Esophagus squamous epithelium (tissue), 5 donors: ENCODE data around the gene LXN. TPM values are rescaled to one million over a fixed set of nuclear protein-coding genes. Genes with fewer than 3 reads are reported as not detected.
A peak's percentile ranks its signal among the peaks of the same experiment; 100 is the strongest.

Experiments used
- DNase-seq: peaks from one replicate; lab custom pipeline; 2025; lab: John Stamatoyannopoulos, UW
- H3K27ac ChIP-seq, 4 donors: fragments of 200-600 bp; sonication (generic); one replicate each; pipeline ENCODE4 v1.5.1; 2016 to 2019; ENCODE audit warnings: mild to moderate bottlenecking in 1 of 4
- H3K27me3 ChIP-seq, 4 donors: fragments of 200-600 bp; sonication (generic); 1 replicate in 3 of 4; 2 replicates in 1 of 4; pipeline versions ENCODE4 v1.5.1 to v1.6.0; 2017 to 2021; ENCODE audit warnings: antibody characterized with exemption in 1 of 4
- H3K36me3 ChIP-seq, 3 donors: fragments of 200-600 bp; sonication (generic); one replicate each; pipeline ENCODE4 v1.5.1; 2016 to 2019
- H3K4me1 ChIP-seq, 3 donors: fragments of 200-600 bp; sonication (generic); one replicate each; pipeline ENCODE4 v1.5.1; 2017 to 2019
- H3K4me3 ChIP-seq, 4 donors: fragments of 200-600 bp; sonication (generic); 1 replicate in 3 of 4; 2 replicates in 1 of 4; pipeline ENCODE4 v1.5.1; 2016 to 2019; ENCODE audit warnings: mild to moderate bottlenecking in 2 of 4, moderate library complexity in 1 of 4
- H3K9me3 ChIP-seq, 3 donors: fragments of 200-600 bp; sonication (generic); one replicate each; pipeline ENCODE4 v1.5.1; 2016 to 2019
- POLR2A ChIP-seq, 4 donors: fragments of 450-650 bp; IDR thresholded peaks; one replicate each; pipeline ENCODE4 v1.6.1; 2017; ENCODE audit warnings: antibody characterized with exemption in 4 of 4, mild to moderate bottlenecking in 4 of 4, moderate library complexity in 3 of 4
- WGBS, 2 donors: methylation state at CpG; one replicate each; pipeline ENCODE4 v1.1.5; 2018; 5-methylcytosine and 5-hydroxymethylcytosine counted together
- intact Hi-C: fragments of 100-400 bp; cut with DNase I; formaldehyde crosslinking; loops from one replicate; pipeline ENCODE4 v1.15.0; 2022
- total RNA-seq, 4 donors: library from RNA; depleted of rRNA; stranded (reverse); fragments of >200 nt; gene quantifications; one replicate each; pipeline ENCODE4 v1.1.0, GENCODE V29; 2016
- TF ChIP-seq, protein P1 (sequence below), 6 experiments: fragments of 450-650 bp in 4 of 6; fragments of 200-600 bp in 2 of 6; sonication (generic) in 2 of 6; IDR thresholded peaks; one replicate each; pipeline ENCODE4 v1.5.1; 2016 to 2019; ENCODE audit warnings: antibody characterized with exemption in 6 of 6, mild to moderate bottlenecking in 4 of 6, moderate library complexity in 4 of 6
- donor health status: DM: yes; HTN: yes; CAD: no.

LXN gene
- total RNA-seq, 4 donors from 2014 or later: 4.7 to 11.1 (median 9.6) TPM

DNA sequence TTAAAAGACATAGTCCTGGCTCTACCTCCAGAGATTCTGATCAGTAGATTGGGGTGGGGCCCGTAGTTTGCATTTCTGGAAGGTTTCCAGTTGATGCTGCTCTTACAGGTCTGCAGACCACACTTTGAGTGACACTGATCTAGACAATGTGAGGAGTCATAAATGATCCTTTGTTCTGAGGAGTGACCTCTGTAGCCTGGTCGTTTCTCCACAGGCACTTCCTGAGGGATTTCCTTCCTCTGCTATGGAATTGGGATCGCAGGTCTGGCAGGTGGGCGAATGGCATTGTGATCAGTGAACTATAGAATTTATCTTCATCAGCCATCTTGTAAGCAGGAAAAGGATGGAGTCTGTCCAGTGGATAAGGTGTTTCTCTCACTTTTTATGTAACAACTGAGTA lies 22.7 kb downstream of the LXN start:
- Histone ChIP-seq H3K36me3 (peaks cover 0 to 89% (median 5%) of the 10 kb centered on the region in 3 donors), H3K27ac (no peak overlapping the region), H3K27me3 (no peaks in the 10 kb centered on the region), H3K4me1 (peaks cover 0 to 22% (median 7%) of the 10 kb centered on the region in 3 donors), H3K4me3 (no peak overlapping the region), H3K9me3 (no peaks in the 10 kb centered on the region)
- 36 to 62% methylated on average over 4 of the region's 4 CpGs for WGBS, 2 donors
- intact Hi-C loops: no loop called here
- DNase-seq: no peak
- no peak for TF ChIP-seq POLR2A (IDR thresholded peaks at IDR 0.05)
- TF ChIP-seq, protein P1, sequence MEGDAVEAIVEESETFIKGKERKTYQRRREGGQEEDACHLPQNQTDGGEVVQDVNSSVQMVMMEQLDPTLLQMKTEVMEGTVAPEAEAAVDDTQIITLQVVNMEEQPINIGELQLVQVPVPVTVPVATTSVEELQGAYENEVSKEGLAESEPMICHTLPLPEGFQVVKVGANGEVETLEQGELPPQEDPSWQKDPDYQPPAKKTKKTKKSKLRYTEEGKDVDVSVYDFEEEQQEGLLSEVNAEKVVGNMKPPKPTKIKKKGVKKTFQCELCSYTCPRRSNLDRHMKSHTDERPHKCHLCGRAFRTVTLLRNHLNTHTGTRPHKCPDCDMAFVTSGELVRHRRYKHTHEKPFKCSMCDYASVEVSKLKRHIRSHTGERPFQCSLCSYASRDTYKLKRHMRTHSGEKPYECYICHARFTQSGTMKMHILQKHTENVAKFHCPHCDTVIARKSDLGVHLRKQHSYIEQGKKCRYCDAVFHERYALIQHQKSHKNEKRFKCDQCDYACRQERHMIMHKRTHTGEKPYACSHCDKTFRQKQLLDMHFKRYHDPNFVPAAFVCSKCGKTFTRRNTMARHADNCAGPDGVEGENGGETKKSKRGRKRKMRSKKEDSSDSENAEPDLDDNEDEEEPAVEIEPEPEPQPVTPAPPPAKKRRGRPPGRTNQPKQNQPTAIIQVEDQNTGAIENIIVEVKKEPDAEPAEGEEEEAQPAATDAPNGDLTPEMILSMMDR (IDR thresholded peaks at IDR 0.05): no peak

DNA sequence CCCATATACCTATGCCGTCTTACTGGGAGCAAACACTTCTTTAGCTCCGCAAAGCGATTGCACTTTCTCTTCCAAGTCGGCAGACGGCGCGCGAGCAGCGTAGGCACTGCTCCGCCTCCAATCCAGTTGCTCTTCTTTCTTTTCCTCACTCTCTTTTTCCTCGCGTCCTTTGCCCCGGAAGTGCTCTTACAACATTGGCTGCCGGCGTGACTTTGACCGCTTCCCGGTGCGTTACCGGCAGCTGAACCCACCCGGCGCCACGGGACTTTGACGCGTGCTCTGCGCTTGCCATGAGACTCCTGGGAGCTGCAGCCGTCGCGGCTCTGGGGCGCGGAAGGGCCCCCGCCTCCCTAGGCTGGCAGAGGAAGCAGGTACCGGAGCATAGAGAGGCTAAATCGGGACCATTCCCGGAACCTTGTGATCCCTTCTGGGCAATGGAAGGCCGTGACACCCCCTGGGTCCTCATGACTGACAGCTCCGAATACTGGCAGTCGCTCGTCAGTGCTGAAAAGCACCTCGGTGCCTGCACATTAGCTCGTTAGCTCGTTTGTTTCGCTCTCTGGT lies 28.0 kb downstream of the LXN start, which contains the start of gene GFM1:
GFM1 (plus strand) TSS at position 183 of the 564 bp plus-strand sequence; CDS start at position 291, 108 bp downstream.
- peak; percentile 72 for DNase-seq
- WGBS, 2 donors: 0% methylated on average over 27 to 42 of the region's 42 CpGs
- Histone ChIP-seq H3K4me3 (peak within 1 kb of the TSS; percentile 61 to 90 (median 68)), H3K36me3 (peaks cover 0 to 36% (median 0%) of the 10 kb centered on the region in 3 donors), H3K27ac (peak within 1 kb of the TSS; percentile 84 to 90 (median 86)), H3K4me1 (peaks cover 0 to 23% (median 7%) of the 10 kb centered on the region in 3 donors), H3K9me3 (no peaks in the 10 kb centered on the region), H3K27me3 (no peaks in the 10 kb centered on the region)
- peak in 2 of 4 donors; percentile 21 to 35 for TF ChIP-seq POLR2A (IDR thresholded peaks at IDR 0.05)
- TF ChIP-seq, protein P1 (IDR thresholded peaks at IDR 0.05): peak; percentile 55 to 87 (median 76)
- intact Hi-C loops: no loop called here

DNA sequence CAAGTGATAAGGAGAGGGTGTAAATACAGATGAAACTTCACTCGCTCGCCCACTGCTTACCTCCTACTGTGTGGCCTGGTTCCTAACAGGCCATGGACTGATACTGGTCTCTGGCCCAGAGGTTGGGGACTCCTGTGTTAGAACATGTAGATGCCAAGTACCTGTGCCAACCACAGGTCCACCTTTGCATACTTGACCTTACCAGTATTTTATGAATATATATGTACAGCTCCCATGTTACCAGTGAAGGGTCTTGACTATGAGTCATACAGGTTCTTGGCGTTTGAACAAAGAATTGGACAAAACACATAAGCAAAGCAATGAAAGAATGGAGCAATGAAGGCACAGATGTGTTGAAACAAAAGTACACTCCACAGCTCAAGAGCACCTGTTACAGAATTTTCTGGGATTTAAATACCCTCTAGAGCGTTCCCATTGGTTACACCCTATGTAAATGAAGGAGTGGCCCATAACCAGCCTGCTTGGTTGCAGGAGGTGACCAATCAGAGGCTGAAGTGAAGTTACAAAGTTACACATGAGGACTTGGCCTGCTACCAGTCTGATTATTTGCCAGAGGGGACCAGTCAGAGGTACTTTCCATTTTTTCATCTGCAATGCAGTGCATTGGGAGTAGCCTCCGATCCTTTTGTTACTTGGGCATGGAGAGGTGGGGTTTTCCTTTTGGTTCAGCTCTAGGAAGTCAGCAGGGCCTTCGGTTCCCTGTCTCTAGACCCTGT lies 29.8 kb downstream of the LXN start:
- Histone ChIP-seq H3K4me3 (no peak overlapping the region), H3K36me3 (peaks cover 0 to 18% (median 0%) of the 10 kb centered on the region in 3 donors), H3K27ac (no peak overlapping the region), H3K4me1 (peaks cover 0 to 23% (median 7%) of the 10 kb centered on the region in 3 donors), H3K9me3 (no peaks in the 10 kb centered on the region), H3K27me3 (no peaks in the 10 kb centered on the region)
- WGBS, 2 donors: 54 to 72% methylated on average over 6 of the region's 6 CpGs
- DNase-seq: no peak
- intact Hi-C loops: no loop called here
- no peak for TF ChIP-seq POLR2A (IDR thresholded peaks at IDR 0.05)
- TF ChIP-seq, protein P1 (IDR thresholded peaks at IDR 0.05): no peak

DNA sequence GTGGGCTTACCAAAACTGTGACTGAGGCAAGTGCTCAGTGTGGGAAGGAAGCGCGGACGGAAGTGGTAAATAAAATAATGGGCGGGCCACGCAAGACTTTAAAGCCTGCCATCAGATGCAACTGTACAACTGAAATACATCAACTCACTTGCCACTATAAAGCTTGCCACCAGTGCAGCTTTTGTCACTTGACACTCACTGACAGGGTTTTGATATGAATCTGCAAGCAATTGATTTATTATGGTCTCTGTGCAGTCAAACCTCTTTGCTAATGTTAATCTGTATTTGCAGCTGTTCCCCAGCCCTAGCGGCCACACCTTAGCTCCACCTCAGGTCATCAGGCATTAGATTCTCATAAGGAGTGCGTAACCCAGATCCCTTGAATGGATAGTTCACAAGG lies 30.4 kb downstream of the LXN start:
- no peak for TF ChIP-seq POLR2A (IDR thresholded peaks at IDR 0.05)
- TF ChIP-seq, protein P1 (IDR thresholded peaks at IDR 0.05): no peak
- 82 to 92% methylated on average over 7 of the region's 7 CpGs for WGBS, 2 donors
- intact Hi-C loops: no loop called here
- Histone ChIP-seq H3K36me3 (peaks cover 0 to 12% (median 0%) of the 10 kb centered on the region in 3 donors), H3K4me1 (peaks cover 0 to 23% (median 7%) of the 10 kb centered on the region in 3 donors), H3K9me3 (no peaks in the 10 kb centered on the region), H3K27ac (no peak overlapping the region), H3K4me3 (no peak overlapping the region), H3K27me3 (no peaks in the 10 kb centered on the region)
- DNase-seq: no peak

DNA sequence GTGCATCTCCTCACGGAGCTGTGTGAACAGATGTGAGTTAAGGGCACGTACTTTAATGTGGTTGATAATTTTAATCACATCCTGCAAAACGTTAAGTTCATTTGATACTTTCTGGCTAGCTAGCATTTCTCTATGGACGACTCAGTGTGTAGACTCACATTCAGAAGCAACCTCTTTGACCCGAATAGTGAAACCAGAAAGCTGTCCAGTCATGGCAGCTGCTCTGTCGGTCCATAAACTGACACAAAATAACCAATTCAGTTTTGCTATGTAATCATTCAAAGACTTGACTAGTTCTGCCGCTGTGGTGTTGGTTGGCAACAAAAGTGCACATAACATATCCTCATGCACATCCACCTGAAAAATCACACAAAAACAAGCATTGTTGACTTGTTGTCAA lies 31.8 kb downstream of the LXN start:
- 78 to 82% methylated on average over 7 of the region's 7 CpGs for WGBS, 2 donors
- no peaks in the 10 kb centered on the region for H3K27me3 ChIP-seq
- peaks cover 0 to 9% (median 5%) of the 10 kb centered on the region in 3 donors for H3K4me1 ChIP-seq
- no peak overlapping the region for H3K27ac ChIP-seq
- intact Hi-C loops: no loop called here
- TF ChIP-seq POLR2A (IDR thresholded peaks at IDR 0.05): no peak
- TF ChIP-seq, protein P1 (IDR thresholded peaks at IDR 0.05): no peak
- no peak overlapping the region for H3K4me3 ChIP-seq
- no peak for DNase-seq
- H3K36me3 ChIP-seq: no peaks in the 10 kb centered on the region
- no peaks in the 10 kb centered on the region for H3K9me3 ChIP-seq
